Gastrocnemius medialis (tissue), 4 donors: Measurements from ENCODE around the gene ZNF507. TPM values are rescaled to one million over a fixed set of nuclear protein-coding genes. Genes with fewer than 3 reads are reported as not detected.

Source experiments
- ATAC-seq, 2 donors: fragments of 150-250 bp; one replicate each; pipeline ENCODE4 v1.9.1; 2016
- DNase-seq, 2 donors: peaks; one replicate each; pipeline ENCODE4 v3.0.0-alpha.2; 2019
- H3K27ac ChIP-seq, 4 donors: fragments of 200-600 bp; sonication (generic); 1 replicate in 1 of 4; 2 replicates in 3 of 4; pipeline ENCODE4 v1.5.1; 2016 to 2018; ENCODE audit warnings: mild to moderate bottlenecking in 2 of 4, moderate library complexity in 1 of 4
- H3K27me3 ChIP-seq, 3 donors: fragments of 200-600 bp; sonication (generic) in 2 of 3; 1 replicate in 1 of 3; 2 replicates in 2 of 3; pipeline versions ENCODE4 v1.5.1 to v1.6.0; 2016 to 2019; ENCODE audit warnings: mild to moderate bottlenecking in 1 of 3, moderate library complexity in 1 of 3
- H3K36me3 ChIP-seq, 2 donors: fragments of 200-600 bp; sonication (generic) in 1 of 2; one replicate each; pipeline ENCODE4 v1.5.1; 2017 to 2018
- H3K4me1 ChIP-seq, 2 donors: fragments of 200-600 bp; sonication (generic) in 1 of 2; one replicate each; pipeline ENCODE4 v1.5.1; 2016 to 2017; ENCODE audit warnings: mild to moderate bottlenecking in 2 of 2
- H3K4me3 ChIP-seq, 4 donors: fragments of 200-600 bp; sonication (generic) in 3 of 4; 1 replicate in 1 of 4; 2 replicates in 3 of 4; pipeline ENCODE4 v1.5.1; 2016 to 2019; ENCODE audit warnings: mild to moderate bottlenecking in 2 of 4
- H3K9me3 ChIP-seq, 3 donors: fragments of 200-600 bp; sonication (generic) in 2 of 3; 1 replicate in 1 of 3; 2 replicates in 2 of 3; pipeline ENCODE4 v1.5.1; 2016 to 2019
- POLR2A ChIP-seq, 2 donors: fragments of 450-650 bp; IDR thresholded peaks; one replicate each; pipeline ENCODE4 v1.6.1; 2017; ENCODE audit warnings: antibody characterized with exemption in 2 of 2, mild to moderate bottlenecking in 2 of 2, moderate library complexity in 2 of 2
- in situ Hi-C, 4 donors: fragments of 200-750 bp; cut with MboI; loops; one replicate each; pipeline versions ENCODE4 v1.15.0 to v1.8.0; 2017; ENCODE audit warnings: low sequenced_read_pairs in 4 of 4
- intact Hi-C: fragments of 100-400 bp; cut with DNase I; formaldehyde crosslinking; loops from one replicate; pipeline ENCODE4 v1.15.1; 2023; ENCODE audit warnings: low total_unique reads
- total RNA-seq, 4 donors: library from RNA; depleted of rRNA; stranded (reverse); fragments of >200 nt; gene quantifications; one replicate each; pipeline versions ENCODE4 v1.1.0 to v1.2.3, GENCODE V29; 2016
- TF ChIP-seq, protein P1 (sequence below), 5 experiments: fragments of 450-650 bp in 3 of 5; fragments of 200-600 bp in 2 of 5; sonication (generic) in 2 of 5; IDR thresholded peaks in 4 of 5; conservative IDR thresholded peaks in 1 of 5; 1 replicate in 4 of 5; 2 replicates in 1 of 5; pipeline ENCODE4 v1.5.1; 2016 to 2019; ENCODE audit warnings: antibody characterized with exemption in 5 of 5, mild to moderate bottlenecking in 3 of 5, moderate library complexity in 3 of 5

The ZNF507 gene
- total RNA-seq, 4 donors from 2014 or later = 11.9 to 21.8 (median 17.8) TPM

DNA sequence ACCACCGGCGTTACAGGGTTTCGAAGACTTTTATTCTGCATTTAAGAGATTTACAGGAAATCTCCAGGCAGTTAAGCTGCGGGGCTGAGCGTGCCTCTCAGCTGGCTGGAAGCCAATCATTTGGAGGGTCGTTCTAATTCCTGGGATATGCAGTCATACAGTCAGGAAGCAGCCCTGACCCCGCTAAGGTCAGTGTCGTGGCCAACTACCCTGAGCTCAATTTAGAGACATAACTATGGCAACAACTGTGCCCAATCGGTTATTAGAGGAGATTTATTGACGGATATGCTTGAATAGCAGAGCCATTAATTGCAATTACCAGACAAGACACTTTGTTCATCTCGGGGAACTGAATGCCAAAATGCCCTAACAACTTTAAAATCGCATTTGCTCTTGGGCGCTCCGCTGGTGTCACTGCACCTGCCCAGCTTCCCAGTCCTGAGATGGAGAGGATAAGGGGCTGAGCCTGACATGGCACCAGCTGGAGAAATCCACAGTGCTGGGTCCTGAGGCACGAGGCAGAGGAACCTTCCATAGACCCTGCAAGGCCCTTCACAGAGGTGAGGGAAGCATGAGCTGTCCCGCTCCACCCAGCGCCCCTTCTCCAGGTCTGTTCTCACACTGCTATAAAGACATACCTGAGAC is 15.1 kb upstream of the ZNF507 start:
- TF ChIP-seq POLR2A (IDR thresholded peaks at IDR 0.05) = no peak
- TF ChIP-seq, protein P1, sequence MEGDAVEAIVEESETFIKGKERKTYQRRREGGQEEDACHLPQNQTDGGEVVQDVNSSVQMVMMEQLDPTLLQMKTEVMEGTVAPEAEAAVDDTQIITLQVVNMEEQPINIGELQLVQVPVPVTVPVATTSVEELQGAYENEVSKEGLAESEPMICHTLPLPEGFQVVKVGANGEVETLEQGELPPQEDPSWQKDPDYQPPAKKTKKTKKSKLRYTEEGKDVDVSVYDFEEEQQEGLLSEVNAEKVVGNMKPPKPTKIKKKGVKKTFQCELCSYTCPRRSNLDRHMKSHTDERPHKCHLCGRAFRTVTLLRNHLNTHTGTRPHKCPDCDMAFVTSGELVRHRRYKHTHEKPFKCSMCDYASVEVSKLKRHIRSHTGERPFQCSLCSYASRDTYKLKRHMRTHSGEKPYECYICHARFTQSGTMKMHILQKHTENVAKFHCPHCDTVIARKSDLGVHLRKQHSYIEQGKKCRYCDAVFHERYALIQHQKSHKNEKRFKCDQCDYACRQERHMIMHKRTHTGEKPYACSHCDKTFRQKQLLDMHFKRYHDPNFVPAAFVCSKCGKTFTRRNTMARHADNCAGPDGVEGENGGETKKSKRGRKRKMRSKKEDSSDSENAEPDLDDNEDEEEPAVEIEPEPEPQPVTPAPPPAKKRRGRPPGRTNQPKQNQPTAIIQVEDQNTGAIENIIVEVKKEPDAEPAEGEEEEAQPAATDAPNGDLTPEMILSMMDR (IDR thresholded peaks at IDR 0.05 in 4 of 5, conservative IDR thresholded peaks at IDR 0.05 in 1 of 5) = no peak
- in situ Hi-C loops = loop anchor here in 1 of 4 donors (10.0 kb wide), 2 partner anchors 74 to 234 kb away; partner anchors contain the start of gene DPY19L3

DNA sequence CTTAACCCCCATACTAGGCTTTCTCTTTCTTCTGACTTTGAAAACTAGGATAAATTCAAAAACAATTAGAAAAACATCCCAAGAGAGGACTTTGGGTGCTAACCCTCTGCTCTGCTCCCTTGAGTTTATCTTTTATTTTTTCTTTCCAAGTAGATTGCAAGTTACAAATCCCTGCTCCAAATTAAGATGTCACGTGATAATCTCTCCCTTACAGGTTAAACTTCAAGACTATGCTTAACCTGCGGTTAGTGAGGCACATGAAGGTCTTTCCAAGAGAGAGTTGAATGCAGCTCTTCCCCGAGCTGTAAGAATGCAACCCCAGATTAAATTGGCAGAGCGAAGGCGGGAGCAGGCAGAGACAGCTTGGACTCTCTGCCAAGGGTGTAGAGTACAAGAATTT is 12.2 kb upstream of the ZNF507 start:
- DNase-seq (no peak), ATAC-seq (no peak)
- Histone ChIP-seq H3K9me3 (no peaks in the 10 kb centered on the region), H3K36me3 (no peaks in the 10 kb centered on the region), H3K4me3 (no peak overlapping the region), H3K27me3 (peaks cover 0 to 9% (median 0%) of the 10 kb centered on the region in 3 donors), H3K27ac (no peak overlapping the region), H3K4me1 (no peaks in the 10 kb centered on the region)
- TF ChIP-seq, protein P1 (IDR thresholded peaks at IDR 0.05 in 4 of 5, conservative IDR thresholded peaks at IDR 0.05 in 1 of 5) = no peak
- TF ChIP-seq POLR2A (IDR thresholded peaks at IDR 0.05) = no peak
- intact Hi-C loops (no loop called here), in situ Hi-C loops (loop anchor here in 1 of 4 donors (10.0 kb wide), 2 partner anchors 72 to 232 kb away; partner anchors contain the start of gene DPY19L3)

More for the DNA sequence above, 15.1 kb upstream of the ZNF507 start:
- intact Hi-C loops = no loop called here
- Histone ChIP-seq H3K4me1 (no peaks in the 10 kb centered on the region), H3K36me3 (no peaks in the 10 kb centered on the region), H3K9me3 (no peaks in the 10 kb centered on the region), H3K27me3 (peaks cover 0 to 11% (median 7%) of the 10 kb centered on the region in 3 donors), H3K4me3 (no peak overlapping the region), H3K27ac (no peak overlapping the region)
- no peak for DNase-seq
- ATAC-seq = no peak

DNA sequence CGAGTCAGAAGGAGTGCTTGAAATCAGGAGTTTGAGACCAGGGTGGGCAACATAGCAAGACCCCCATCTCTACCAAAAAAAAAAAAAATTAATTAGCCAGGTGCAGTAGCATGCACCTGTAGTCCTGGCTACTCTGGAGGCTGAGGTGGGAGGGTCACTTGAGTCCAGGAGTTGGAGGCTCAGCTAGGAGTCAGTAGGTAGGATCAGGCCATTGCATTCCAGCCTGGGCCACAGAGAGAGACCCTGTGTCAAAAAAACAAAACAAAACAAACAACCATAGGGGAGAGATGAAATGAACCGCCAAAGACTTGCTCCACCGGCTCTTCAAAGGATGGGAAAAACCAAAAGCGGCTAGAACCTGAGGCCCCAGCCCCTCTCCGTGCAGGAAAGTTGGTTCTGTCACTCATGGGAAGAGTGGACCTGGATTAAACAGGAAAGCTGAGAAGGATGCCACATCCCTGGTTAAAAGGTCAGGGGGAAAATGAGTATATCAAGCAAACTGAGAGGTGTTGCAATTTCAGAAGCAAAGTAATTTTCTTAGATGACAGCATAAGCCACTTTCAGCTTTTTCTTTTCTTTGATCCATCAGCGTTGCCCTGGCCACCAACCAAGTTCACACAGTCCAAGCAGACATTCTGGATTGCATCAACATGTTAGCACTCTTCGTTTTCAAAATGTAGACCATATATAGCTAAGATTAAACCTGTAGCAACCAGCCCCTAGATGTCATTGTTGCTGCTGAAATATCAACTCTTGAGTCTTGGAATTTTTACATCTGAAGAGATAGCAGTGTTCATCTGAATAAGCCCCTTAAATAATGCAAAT is 8.9 kb upstream of the ZNF507 start:
- H3K27ac ChIP-seq = no peak overlapping the region
- no peak for DNase-seq
- TF ChIP-seq, protein P1 (IDR thresholded peaks at IDR 0.05 in 4 of 5, conservative IDR thresholded peaks at IDR 0.05 in 1 of 5) = no peak
- H3K9me3 ChIP-seq = no peaks in the 10 kb centered on the region
- H3K4me1 ChIP-seq = no peaks in the 10 kb centered on the region
- intact Hi-C loops (no loop called here), in situ Hi-C loops (loop anchor here in 1 of 4 donors (10.0 kb wide), 2 partner anchors 68 to 228 kb away; partner anchors contain the start of gene DPY19L3)
- H3K4me3 ChIP-seq = no peak overlapping the region
- ATAC-seq = no peak
- H3K27me3 ChIP-seq = no peaks in the 10 kb centered on the region
- no peaks in the 10 kb centered on the region for H3K36me3 ChIP-seq

DNA sequence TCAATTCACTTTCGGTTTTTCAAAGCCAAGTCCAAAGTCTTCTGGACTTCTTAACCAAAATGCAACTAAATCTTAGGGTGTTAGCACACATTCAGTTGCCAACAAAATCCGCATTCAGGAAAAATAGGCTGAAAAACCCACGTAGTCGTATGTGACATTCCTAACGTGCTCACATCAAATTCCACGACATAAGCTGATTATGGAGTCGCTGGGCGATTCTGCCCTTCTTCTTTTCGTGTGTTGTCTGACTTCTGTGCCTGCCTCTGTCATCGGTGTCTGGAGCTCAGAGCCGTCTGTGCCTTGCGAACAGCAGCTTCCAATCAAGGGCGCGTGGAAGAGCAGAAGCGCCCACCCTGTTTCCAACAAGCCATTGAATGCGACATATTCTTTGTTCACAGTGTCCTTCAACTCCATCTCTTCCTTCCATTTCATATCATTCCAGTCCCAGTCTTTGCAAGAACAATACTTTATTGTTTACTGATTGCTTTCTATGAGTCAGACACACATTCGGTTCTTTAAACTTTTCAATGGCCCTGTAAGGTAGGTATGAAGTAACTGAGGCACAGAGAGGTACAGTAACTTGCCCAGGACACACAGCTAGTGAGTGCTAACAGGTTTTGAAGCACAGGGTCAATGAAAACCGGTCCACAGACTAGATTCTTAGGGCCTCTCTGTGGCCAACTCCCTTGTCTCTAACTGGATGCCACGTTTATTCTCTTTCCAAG is 8.2 kb upstream of the ZNF507 start:
- Histone ChIP-seq H3K27me3 (no peaks in the 10 kb centered on the region), H3K9me3 (no peaks in the 10 kb centered on the region), H3K4me1 (no peaks in the 10 kb centered on the region), H3K27ac (no peak overlapping the region), H3K4me3 (no peak overlapping the region), H3K36me3 (no peaks in the 10 kb centered on the region)
- DNase-seq (no peak), ATAC-seq (no peak)
- intact Hi-C loops (no loop called here), in situ Hi-C loops (loop anchor here in 1 of 4 donors (10.0 kb wide), 2 partner anchors 68 to 228 kb away; partner anchors contain the start of gene DPY19L3)
- no peak for TF ChIP-seq POLR2A (IDR thresholded peaks at IDR 0.05)
- TF ChIP-seq, protein P1 (IDR thresholded peaks at IDR 0.05 in 4 of 5, conservative IDR thresholded peaks at IDR 0.05 in 1 of 5) = no peak
